ENCODE data around the gene CNPPD1. TPM values are rescaled to one million over a fixed set of nuclear protein-coding genes. Genes with fewer than 3 reads are reported as not detected.

The CNPPD1 gene
- total RNA-seq, 1 donor from 2014 or later: 15.8 TPM

DNA sequence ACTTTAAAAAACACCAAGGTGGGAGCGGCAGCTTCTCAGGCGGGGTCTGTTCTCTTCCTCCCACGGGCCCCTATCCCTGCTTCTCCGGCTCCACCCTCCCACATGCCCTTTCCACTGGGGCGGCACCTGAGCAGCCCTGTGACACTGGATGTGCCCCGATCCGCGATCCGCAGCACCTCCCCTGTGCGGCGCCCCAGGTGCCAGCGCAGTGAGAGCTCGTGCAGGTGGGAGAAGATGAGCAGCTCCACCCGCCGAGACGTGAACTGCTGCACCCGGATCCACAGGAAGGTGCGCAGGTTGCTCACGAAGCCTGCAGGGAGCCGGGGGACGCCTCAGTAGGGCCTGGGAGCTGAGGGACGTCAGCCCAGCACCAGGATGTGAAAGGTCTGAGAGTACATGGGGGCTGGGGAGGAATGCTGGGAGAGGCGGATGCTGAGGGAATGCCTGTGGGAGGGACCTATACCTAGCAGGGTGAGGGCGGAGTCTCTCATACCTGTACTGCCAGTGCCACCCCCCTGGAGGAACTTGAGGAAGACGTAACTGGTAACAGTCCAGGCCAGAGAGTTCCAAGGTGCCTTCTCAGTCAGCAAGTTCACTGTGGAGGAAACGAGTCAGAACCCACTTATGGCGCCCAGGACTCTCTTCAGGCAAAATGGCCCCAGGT is 39.3 kb upstream of the CNPPD1 start:
- H3K4me3 Mint-ChIP-seq: no peak overlapping the region
- H3K27me3 Mint-ChIP-seq (ENCODE audit: insufficient read depth, low read depth): peaks cover 16% of the 10 kb centered on the region
- H3K27ac Mint-ChIP-seq: no peak overlapping the region
- Histone ChIP-seq H3K9ac (no peak overlapping the region), H3K27me3 (no peaks in the 10 kb centered on the region), H3K9me3 (ENCODE audit: low read depth) (no peaks in the 10 kb centered on the region), H3K27ac (no peak overlapping the region), H3F3A (ENCODE audit: low read depth) (peaks cover 27% of the 10 kb centered on the region), H4K20me1 (ENCODE audit: low read depth) (peaks cover 10% of the 10 kb centered on the region), H3K36me3 (no peaks in the 10 kb centered on the region), H3K79me2 (ENCODE audit: low read depth) (no peaks in the 10 kb centered on the region), H3K4me3 (no peak overlapping the region), H3K4me2 (no peak overlapping the region), H3K4me1 (peaks cover 4% of the 10 kb centered on the region), H2AFZ (replicated peaks) (no peak overlapping the region)
- no peak for DNase-seq (ENCODE audit: low spot score)
- H3K9me3 Mint-ChIP-seq: no peaks in the 10 kb centered on the region
- TF ChIP-seq, protein P1, sequence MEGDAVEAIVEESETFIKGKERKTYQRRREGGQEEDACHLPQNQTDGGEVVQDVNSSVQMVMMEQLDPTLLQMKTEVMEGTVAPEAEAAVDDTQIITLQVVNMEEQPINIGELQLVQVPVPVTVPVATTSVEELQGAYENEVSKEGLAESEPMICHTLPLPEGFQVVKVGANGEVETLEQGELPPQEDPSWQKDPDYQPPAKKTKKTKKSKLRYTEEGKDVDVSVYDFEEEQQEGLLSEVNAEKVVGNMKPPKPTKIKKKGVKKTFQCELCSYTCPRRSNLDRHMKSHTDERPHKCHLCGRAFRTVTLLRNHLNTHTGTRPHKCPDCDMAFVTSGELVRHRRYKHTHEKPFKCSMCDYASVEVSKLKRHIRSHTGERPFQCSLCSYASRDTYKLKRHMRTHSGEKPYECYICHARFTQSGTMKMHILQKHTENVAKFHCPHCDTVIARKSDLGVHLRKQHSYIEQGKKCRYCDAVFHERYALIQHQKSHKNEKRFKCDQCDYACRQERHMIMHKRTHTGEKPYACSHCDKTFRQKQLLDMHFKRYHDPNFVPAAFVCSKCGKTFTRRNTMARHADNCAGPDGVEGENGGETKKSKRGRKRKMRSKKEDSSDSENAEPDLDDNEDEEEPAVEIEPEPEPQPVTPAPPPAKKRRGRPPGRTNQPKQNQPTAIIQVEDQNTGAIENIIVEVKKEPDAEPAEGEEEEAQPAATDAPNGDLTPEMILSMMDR (IDR thresholded peaks at IDR 0.05): no peak
- TF ChIP-seq EZH2 (IDR thresholded peaks at IDR 0.05) (no peak), EZH2phosphoT487 (IDR thresholded peaks at IDR 0.05) (no peak)
- peaks cover 16% of the 10 kb centered on the region for H3K36me3 Mint-ChIP-seq
- H3K4me1 Mint-ChIP-seq: peaks cover 19% of the 10 kb centered on the region

DNA sequence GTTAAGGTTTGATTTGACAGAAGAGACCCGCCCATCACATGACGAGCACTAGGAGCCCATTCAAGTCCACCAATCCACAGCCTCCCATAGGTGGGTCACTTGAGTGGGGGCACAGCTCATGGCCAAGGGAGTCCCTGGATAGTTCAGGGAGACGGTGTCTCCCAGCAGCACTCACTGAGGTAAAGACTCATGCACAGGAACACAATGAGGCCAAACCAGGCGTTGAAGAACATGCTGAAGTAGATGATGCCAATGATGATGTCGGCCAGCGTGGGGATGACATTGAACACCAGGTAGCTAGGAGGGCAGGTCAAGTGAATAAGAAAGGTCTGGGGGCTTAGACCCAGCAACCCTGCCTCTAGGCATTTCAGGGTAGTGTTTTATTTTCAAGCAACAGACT is 38.1 kb upstream of the CNPPD1 start:
- H3K27ac ChIP-seq: no peak overlapping the region
- H3K79me2 ChIP-seq (ENCODE audit: low read depth): no peaks in the 10 kb centered on the region
- H3K36me3 Mint-ChIP-seq: peaks cover 16% of the 10 kb centered on the region
- H3K27me3 Mint-ChIP-seq (ENCODE audit: insufficient read depth, low read depth): peaks cover 12% of the 10 kb centered on the region
- H3K4me3 Mint-ChIP-seq: no peak overlapping the region
- H3K9me3 Mint-ChIP-seq: no peaks in the 10 kb centered on the region
- peaks cover 22% of the 10 kb centered on the region for H3F3A ChIP-seq (ENCODE audit: low read depth)
- TF ChIP-seq EZH2phosphoT487 (IDR thresholded peaks at IDR 0.05) (no peak), EZH2 (IDR thresholded peaks at IDR 0.05) (no peak)
- TF ChIP-seq, protein P1 (IDR thresholded peaks at IDR 0.05): no peak
- DNase-seq (ENCODE audit: low spot score): no peak
- H2AFZ ChIP-seq (replicated peaks): no peak overlapping the region
- H3K27ac Mint-ChIP-seq: no peak overlapping the region
- no peak overlapping the region for H3K4me2 ChIP-seq
- H3K9ac ChIP-seq: no peak overlapping the region
- H3K4me1 ChIP-seq: peaks cover 4% of the 10 kb centered on the region
- H4K20me1 ChIP-seq (ENCODE audit: low read depth): peaks cover 10% of the 10 kb centered on the region
- no peaks in the 10 kb centered on the region for H3K27me3 ChIP-seq
- H3K4me1 Mint-ChIP-seq: peaks cover 19% of the 10 kb centered on the region
- H3K9me3 ChIP-seq (ENCODE audit: low read depth): no peaks in the 10 kb centered on the region
- no peaks in the 10 kb centered on the region for H3K36me3 ChIP-seq
- no peak overlapping the region for H3K4me3 ChIP-seq

DNA sequence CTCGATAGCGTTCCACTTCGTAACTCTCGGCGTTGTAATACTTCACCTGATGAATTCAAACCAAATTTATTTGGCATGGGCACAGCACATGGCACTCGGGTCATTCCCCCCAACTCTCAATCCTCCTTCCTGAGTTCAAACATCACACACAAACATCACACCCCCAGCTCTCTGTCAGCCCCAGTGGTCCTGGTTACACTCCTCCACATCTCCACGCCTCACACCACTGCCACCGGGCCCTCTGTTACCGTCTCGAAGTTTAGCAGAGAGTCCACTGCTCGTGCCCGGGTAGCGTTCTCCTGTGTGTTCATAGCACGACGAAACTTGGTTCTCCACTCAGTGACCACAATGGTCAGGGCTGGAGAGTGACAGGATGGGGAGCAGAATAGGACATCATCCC is 37.4 kb upstream of the CNPPD1 start:
- Mint-ChIP-seq H3K9me3 (no peaks in the 10 kb centered on the region), H3K36me3 (peaks cover 13% of the 10 kb centered on the region), H3K27me3 (ENCODE audit: insufficient read depth, low read depth) (peaks cover 10% of the 10 kb centered on the region), H3K4me1 (peaks cover 13% of the 10 kb centered on the region), H3K27ac (peak overlapping the region; percentile 44), H3K4me3 (no peak overlapping the region)
- Histone ChIP-seq H3K9ac (no peak overlapping the region), H4K20me1 (ENCODE audit: low read depth) (peaks cover 10% of the 10 kb centered on the region), H3K4me3 (no peak overlapping the region), H3K27me3 (no peaks in the 10 kb centered on the region), H3F3A (ENCODE audit: low read depth) (peaks cover 16% of the 10 kb centered on the region), H3K4me1 (peaks cover 4% of the 10 kb centered on the region), H3K27ac (no peak overlapping the region), H3K36me3 (no peaks in the 10 kb centered on the region), H3K79me2 (ENCODE audit: low read depth) (no peaks in the 10 kb centered on the region), H3K4me2 (no peak overlapping the region), H3K9me3 (ENCODE audit: low read depth) (no peaks in the 10 kb centered on the region), H2AFZ (replicated peaks) (no peak overlapping the region)
- DNase-seq (ENCODE audit: low spot score): no peak
- TF ChIP-seq EZH2phosphoT487 (IDR thresholded peaks at IDR 0.05) (no peak), EZH2 (IDR thresholded peaks at IDR 0.05) (no peak)
- TF ChIP-seq, protein P1 (IDR thresholded peaks at IDR 0.05): no peak
